ENCODE results near the gene PLEKHO1. TPM values are rescaled to one million over a fixed set of nuclear protein-coding genes. Genes with fewer than 3 reads are reported as not detected.

Gene PLEKHO1
- total RNA-seq, 4 donors from 2014 or later, result 35.9 to 76.3 (median 49.7) TPM

Other genes with a start within 250 kb of the PLEKHO1 start
- 1 to 10 TPM in 3 of 4 donors, under 1 TPM in 1; 0.40 to 2.5 (median 1.5) TPM for gene SV2A, start 232.1 kb upstream of the PLEKHO1 start, total RNA-seq
- gene SF3B4, start 222.1 kb upstream of the PLEKHO1 start, total RNA-seq, result 10 to 100 TPM; 32.4 to 78.6 (median 46.2) TPM
- gene MTMR11, start 213.0 kb upstream of the PLEKHO1 start, total RNA-seq, result 100 to 1,000 TPM; 284 to 483 (median 296) TPM
- 10 to 100 TPM; 11.3 to 26.8 (median 25.5) TPM for gene OTUD7B, start 139.2 kb upstream of the PLEKHO1 start, total RNA-seq
- gene VPS45, start 82.1 kb upstream of the PLEKHO1 start, total RNA-seq, result 10 to 100 TPM; 16.1 to 47.5 (median 34.7) TPM
- 10 to 100 TPM in 2 of 4 donors, 1 to 10 TPM in 2; 6.6 to 20.8 (median 10.8) TPM for gene ANP32E, start 86.2 kb downstream of the PLEKHO1 start, total RNA-seq
- 1 to 10 TPM in 1 of 4 donors, under 1 TPM in 2, not detected in 1; 0.27 to 1.1 (median 0.48) TPM for gene CA14, start 107.9 kb downstream of the PLEKHO1 start, total RNA-seq
- 100 to 1,000 TPM in 3 of 4 donors, 10 to 100 TPM in 1; 86.8 to 162 (median 113) TPM for gene APH1A, start 119.1 kb downstream of the PLEKHO1 start, total RNA-seq
- gene C1orf54, start 122.9 kb downstream of the PLEKHO1 start, total RNA-seq, result 10 to 100 TPM in 1 of 4 donors, 1 to 10 TPM in 2, not detected in 1; 4.4 to 11.1 (median 4.8) TPM
- 1 to 10 TPM in 3 of 4 donors, under 1 TPM in 1; 0.60 to 4.5 (median 1.5) TPM for gene CIART, start 132.6 kb downstream of the PLEKHO1 start, total RNA-seq
- gene MRPS21, start 143.9 kb downstream of the PLEKHO1 start, total RNA-seq, result 10 to 100 TPM in 3 of 4 donors, 1 to 10 TPM in 1; 8.6 to 31.6 (median 25.7) TPM
- 100 to 1,000 TPM in 1 of 4 donors, 10 to 100 TPM in 3; 55.3 to 126 (median 65.2) TPM for gene PRPF3, start 171.6 kb downstream of the PLEKHO1 start, total RNA-seq
- 10 to 100 TPM; 18.7 to 36.4 (median 26.1) TPM for gene RPRD2, start 214.2 kb downstream of the PLEKHO1 start, total RNA-seq